GM12874 (cell line): ENCODE results near the gene PDIA5.

Experiments used
- TF ChIP-seq, protein P1 (sequence below): IDR thresholded peaks from 2 replicates; pipeline ENCODE4 v1.5.1; 2011; ENCODE audit warnings: low read depth, mild to moderate bottlenecking, control low read depth, low read length, moderate library complexity; ENCODE audit not compliant: insufficient read depth

PDIA5 gene

DNA sequence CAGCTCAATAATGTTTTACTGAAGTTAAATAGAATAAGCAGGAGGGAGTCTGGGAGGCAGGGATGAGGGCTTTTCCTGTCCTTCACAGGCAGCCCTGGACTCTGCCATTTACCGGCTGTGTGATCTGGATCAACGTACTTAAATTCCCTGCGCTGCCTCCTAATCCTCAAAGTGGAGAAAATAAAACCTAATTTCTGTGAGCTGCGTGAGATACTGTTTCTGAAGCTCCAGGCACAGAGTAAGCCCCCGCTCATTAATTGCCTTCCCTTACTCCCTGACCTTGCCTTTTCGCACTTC is 278 bp upstream of the PDIA5 start:
- TF ChIP-seq, protein P1, sequence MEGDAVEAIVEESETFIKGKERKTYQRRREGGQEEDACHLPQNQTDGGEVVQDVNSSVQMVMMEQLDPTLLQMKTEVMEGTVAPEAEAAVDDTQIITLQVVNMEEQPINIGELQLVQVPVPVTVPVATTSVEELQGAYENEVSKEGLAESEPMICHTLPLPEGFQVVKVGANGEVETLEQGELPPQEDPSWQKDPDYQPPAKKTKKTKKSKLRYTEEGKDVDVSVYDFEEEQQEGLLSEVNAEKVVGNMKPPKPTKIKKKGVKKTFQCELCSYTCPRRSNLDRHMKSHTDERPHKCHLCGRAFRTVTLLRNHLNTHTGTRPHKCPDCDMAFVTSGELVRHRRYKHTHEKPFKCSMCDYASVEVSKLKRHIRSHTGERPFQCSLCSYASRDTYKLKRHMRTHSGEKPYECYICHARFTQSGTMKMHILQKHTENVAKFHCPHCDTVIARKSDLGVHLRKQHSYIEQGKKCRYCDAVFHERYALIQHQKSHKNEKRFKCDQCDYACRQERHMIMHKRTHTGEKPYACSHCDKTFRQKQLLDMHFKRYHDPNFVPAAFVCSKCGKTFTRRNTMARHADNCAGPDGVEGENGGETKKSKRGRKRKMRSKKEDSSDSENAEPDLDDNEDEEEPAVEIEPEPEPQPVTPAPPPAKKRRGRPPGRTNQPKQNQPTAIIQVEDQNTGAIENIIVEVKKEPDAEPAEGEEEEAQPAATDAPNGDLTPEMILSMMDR, result no peak

DNA sequence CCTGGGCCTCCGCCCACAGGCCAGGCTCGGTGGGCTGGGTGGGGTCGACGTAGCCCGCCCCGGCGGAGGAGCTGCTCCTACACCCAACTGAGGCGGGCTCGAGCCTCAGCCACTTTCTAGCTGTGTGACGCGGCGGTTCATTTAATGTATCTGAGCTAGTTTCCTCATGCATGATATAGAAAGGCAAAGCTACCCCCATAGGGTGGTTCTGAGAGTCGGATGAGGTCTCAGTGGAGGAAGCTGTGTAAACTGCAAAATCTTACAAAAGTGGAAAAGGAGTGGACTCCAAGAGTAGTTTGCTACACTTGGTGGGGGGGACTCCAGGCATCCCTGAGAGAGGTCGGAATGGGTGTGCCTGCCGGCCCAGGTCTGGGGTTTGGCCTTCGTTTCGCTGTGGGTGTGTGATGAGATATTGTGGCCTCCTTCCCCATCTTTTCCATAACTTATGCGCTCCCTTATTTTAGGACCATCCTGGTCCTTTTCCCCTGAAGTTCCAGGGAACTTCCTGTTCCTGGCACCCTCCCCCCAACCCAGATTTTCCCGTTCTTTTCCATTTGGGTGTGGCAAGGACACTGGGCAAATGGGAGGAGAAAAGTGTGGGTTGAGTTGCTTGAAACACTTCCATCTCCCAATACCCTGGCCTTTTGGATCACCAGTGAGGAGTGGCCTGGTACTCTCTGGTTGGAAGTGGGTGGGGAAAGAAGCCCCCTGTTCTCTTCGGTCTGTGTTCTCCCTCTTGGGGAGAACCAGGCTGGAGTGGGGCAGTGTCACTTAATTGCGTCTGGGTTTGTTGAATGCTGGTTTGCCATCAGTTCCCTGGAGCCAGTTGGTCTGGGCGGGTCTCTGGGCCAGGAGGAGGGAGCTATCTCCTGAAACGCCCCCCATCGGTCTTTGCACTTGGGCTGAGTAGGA is 1.1 kb downstream of the PDIA5 start:
- TF ChIP-seq, protein P1, result no peak

- TF ChIP-seq, protein P1, result no peak
Measured at GRCh38 chr3:123068601-123069381, 2.0 kb downstream of the PDIA5 start.

GRCh38 chr3:123070510-123070909 is 3.7 kb downstream of the PDIA5 start:
- TF ChIP-seq, protein P1, result no peak

DNA sequence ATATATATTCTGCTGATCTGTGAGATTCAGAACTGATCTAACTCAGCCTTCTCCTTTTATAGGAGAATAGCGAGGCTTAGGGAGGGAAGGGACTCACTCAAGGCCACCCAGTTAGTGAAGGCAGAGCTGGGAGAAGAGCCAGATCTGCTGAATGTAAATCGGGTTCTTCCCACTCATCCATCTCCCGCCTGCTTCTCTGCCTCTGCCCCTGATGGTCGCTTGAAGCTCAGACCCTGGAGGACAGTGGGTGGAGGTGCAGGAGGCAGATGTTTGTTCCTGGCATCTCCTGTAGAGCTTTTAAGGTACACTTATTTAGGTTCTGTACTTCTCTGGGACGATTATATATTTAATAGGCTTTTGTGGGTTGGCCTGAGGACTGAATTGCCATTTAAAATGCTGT is 4.3 kb downstream of the PDIA5 start:
- TF ChIP-seq, protein P1, result no peak

DNA sequence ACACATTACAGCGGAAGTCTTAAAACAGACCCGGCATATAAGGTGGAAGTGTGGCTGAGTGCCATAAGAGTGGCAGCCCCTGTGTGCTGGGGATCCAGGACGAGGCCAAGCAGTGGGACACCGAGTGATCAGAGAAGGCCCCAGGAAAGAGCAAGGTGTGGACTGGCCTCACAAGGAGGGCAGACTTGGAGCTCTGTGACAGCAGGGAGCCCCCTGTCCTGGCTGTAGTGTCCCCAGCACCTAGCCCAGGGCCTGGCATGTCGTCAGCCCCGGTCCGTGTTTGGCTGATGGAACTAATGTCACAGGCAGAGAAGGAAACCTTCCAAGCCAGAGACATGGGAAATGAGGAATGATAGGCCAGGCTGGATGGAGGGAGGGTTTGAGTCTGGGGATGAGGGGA is 4.8 kb downstream of the PDIA5 start:
- TF ChIP-seq, protein P1, result no peak

GRCh38 chr3:123072152-123072551 is 5.3 kb downstream of the PDIA5 start:
- TF ChIP-seq, protein P1, result no peak
